SK-N-SH (cell line): ENCODE data around the gene MYBPC3. TPM values are rescaled to one million over a fixed set of nuclear protein-coding genes. Genes with fewer than 3 reads are reported as not detected.

Experiments used
- CTCF ChIA-PET: fragments of 300-600, 350-600 bp; formaldehyde crosslinking; extraction: SDS; loops from one replicate; lab custom pipeline; 2021; lab: Yijun Ruan, JAX
- POLR2A ChIA-PET: fragments of 350-600 bp; sonication (Branson Sonifier 250); formaldehyde crosslinking; extraction: SDS; loops from one replicate; lab custom pipeline; 2020; ENCODE audit warnings: antibody characterized with exemption, inconsistent platforms; lab: Yijun Ruan, JAX
- DNase-seq: peaks from one replicate; pipeline ENCODE4 v3.0.0; 2012
- H2AFZ ChIP-seq: fragments of 200-600 bp; sonication (generic); 2 replicates; pipeline ENCODE4 v1.8.1; 2016; ENCODE audit warnings: antibody characterized with exemption, mild to moderate bottlenecking, low read depth
- H3F3A ChIP-seq: fragments of 200-600 bp; sonication (generic); replicated peaks from 2 replicates; pipeline ENCODE3; 2016; ENCODE audit warnings: antibody characterized with exemption, mild to moderate bottlenecking; ENCODE audit not compliant: insufficient read depth
- H3K27ac ChIP-seq, 2 experiments: fragments of 200-500 bp in 1 of 2; fragments of 200-600 bp in 1 of 2; sonication (Bioruptor generic) in 1 of 2; sonication (generic), shearing (Covaris generic) in 1 of 2; 2 replicates each; pipeline versions ENCODE4 v1.5.1 to v1.6.1; 2014 to 2016; ENCODE audit warnings: low read depth in 2 of 2, inconsistent platforms in 1 of 2, low read length in 1 of 2, mild to moderate bottlenecking in 1 of 2, mixed read lengths in 1 of 2
- H3K27me3 ChIP-seq: fragments of 200-600 bp; sonication (generic), shearing (Covaris generic); 2 replicates; pipeline ENCODE4 v1.6.1; 2016; ENCODE audit warnings: mixed run types; ENCODE audit not compliant: insufficient read depth
- H3K36me3 ChIP-seq, 2 experiments: fragments of 200-500 bp in 1 of 2; fragments of 200-600 bp in 1 of 2; sonication (Bioruptor generic) in 1 of 2; sonication (generic) in 1 of 2; replicated peaks in 1 of 2; 2 replicates each; pipeline versions ENCODE3 to v1.5.1; 2014 to 2016; ENCODE audit warnings: low read length in 1 of 2, mild to moderate bottlenecking in 1 of 2; ENCODE audit not compliant: insufficient read depth in 2 of 2, control insufficient read depth in 1 of 2
- H3K4me1 ChIP-seq, 2 experiments: fragments of 200-500 bp in 1 of 2; fragments of 200-600 bp in 1 of 2; sonication (Bioruptor generic) in 1 of 2; sonication (generic), shearing (Covaris generic) in 1 of 2; 2 replicates each; pipeline versions ENCODE4 v1.5.1 to v1.6.1; 2014 to 2016; ENCODE audit warnings: low read depth in 1 of 2, low read length in 1 of 2, mixed run types in 1 of 2; ENCODE audit not compliant: insufficient read depth in 2 of 2, control insufficient read depth in 1 of 2
- H3K4me2 ChIP-seq: fragments of 200-600 bp; sonication (generic), shearing (Covaris generic); 2 replicates; pipeline ENCODE4 v1.6.1; 2017; ENCODE audit warnings: mixed run types
- H3K4me3 ChIP-seq, 2 experiments: fragments of 200-500 bp in 1 of 2; fragments of 200-600 bp in 1 of 2; sonication (Bioruptor generic) in 1 of 2; sonication (generic), shearing (Covaris generic) in 1 of 2; 2 replicates each; pipeline versions ENCODE4 v1.5.1 to v1.8.1; 2014 to 2016; ENCODE audit warnings: low read depth in 2 of 2, inconsistent platforms in 1 of 2, low read length in 1 of 2, mild to moderate bottlenecking in 1 of 2, mixed read lengths in 1 of 2, moderate library complexity in 1 of 2
- H3K79me2 ChIP-seq: fragments of 200-600 bp; sonication (generic); 2 replicates; pipeline ENCODE4 v1.8.1; 2017; ENCODE audit warnings: mild to moderate bottlenecking; ENCODE audit not compliant: insufficient read depth
- H3K9ac ChIP-seq: fragments of 200-600 bp; sonication (generic); 2 replicates; pipeline ENCODE4 v1.6.1; 2017; ENCODE audit warnings: mixed run types
- H3K9me2 ChIP-seq: fragments of 200-600 bp; sonication (generic); 2 replicates; pipeline ENCODE4 v1.6.1; 2017; ENCODE audit warnings: mixed run types
- H3K9me3 ChIP-seq: fragments of 200-600 bp; sonication (generic); 2 replicates; pipeline ENCODE4 v1.6.1; 2017; ENCODE audit warnings: mixed run types, mild to moderate bottlenecking, moderate library complexity
- H4K20me1 ChIP-seq: fragments of 200-600 bp; sonication (generic); 2 replicates; pipeline ENCODE4 v1.6.1; 2017; ENCODE audit warnings: mild to moderate bottlenecking, mixed run types; ENCODE audit not compliant: insufficient read depth
- CHD2 ChIP-seq: fragments of 150-350 bp; IDR thresholded peaks from 2 replicates; pipeline ENCODE4 v1.6.1; 2018; ENCODE audit warnings: low read length; ENCODE audit not compliant: partially characterized antibody
- CTCF ChIP-seq: fragments of 200-600 bp; sonication (generic); IDR thresholded peaks from 2 replicates; pipeline ENCODE4 v1.6.1; 2017; ENCODE audit warnings: antibody characterized with exemption, mild to moderate bottlenecking, moderate library complexity
- ELF1 ChIP-seq: IDR thresholded peaks from 2 replicates; pipeline ENCODE4 v1.4.0; 2012
- EZH2phosphoT487 ChIP-seq: fragments of 200-600 bp; sonication (generic); IDR thresholded peaks from 2 replicates; pipeline ENCODE4 v1.6.1; 2017; ENCODE audit warnings: low read depth, mixed run types, mild to moderate bottlenecking, antibody characterized with exemption, moderate library complexity, borderline replicate concordance
- FOXM1 ChIP-seq: IDR thresholded peaks from 2 replicates; pipeline ENCODE4 v1.4.0; 2012; ENCODE audit warnings: low read depth, mild to moderate bottlenecking
- GATA2 ChIP-seq: sonication (generic); formaldehyde crosslinking; IDR thresholded peaks from 2 replicates; pipeline ENCODE4 v1.5.0; 2020; ENCODE audit warnings: mild to moderate bottlenecking, missing genetic modification reagents
- MAX ChIP-seq: IDR thresholded peaks from 2 replicates; pipeline ENCODE4 v1.4.0; 2012; ENCODE audit warnings: low read depth
- NFIC ChIP-seq: IDR thresholded peaks from 2 replicates; pipeline ENCODE4 v1.4.0; 2012; ENCODE audit warnings: borderline replicate concordance
- PBX3 ChIP-seq: IDR thresholded peaks from 2 replicates; pipeline ENCODE4; 2012
- POLR2AphosphoS5 ChIP-seq: IDR thresholded peaks from 2 replicates; pipeline ENCODE4 v1.6.1; 2012; ENCODE audit warnings: low read depth, low read length
- RAD21 ChIP-seq: IDR thresholded peaks from 2 replicates; pipeline ENCODE4 v1.6.1; 2012; ENCODE audit warnings: mild to moderate bottlenecking, low read length
- TAF1 ChIP-seq: IDR thresholded peaks from 2 replicates; pipeline ENCODE4 v1.6.1; 2012; ENCODE audit warnings: low read depth, mild to moderate bottlenecking, low read length, moderate library complexity, borderline replicate concordance
- YY1 ChIP-seq: IDR thresholded peaks from 2 replicates; pipeline ENCODE4 v1.4.0; 2012; ENCODE audit warnings: low read depth, mild to moderate bottlenecking
- ZBTB33 ChIP-seq: IDR thresholded peaks from 2 replicates; pipeline ENCODE4 v1.4.0; 2012; ENCODE audit warnings: low read depth, borderline replicate concordance
- WGBS: methylation state at CpG from one replicate; pipeline ENCODE4 v1.1.6; 2017; ENCODE audit warnings: low lambda C conversion rate; 5-methylcytosine and 5-hydroxymethylcytosine counted together
- polyA plus RNA-seq, 3 experiments: library from polyadenylated mRNA; depleted of rRNA; stranded (reverse); fragments of >200 nt; gene quantifications; 2 replicates each; pipeline ENCODE4 v1.2.3, GENCODE V29; 2012

The MYBPC3 gene
- polyA plus RNA-seq, 1 of the 3 experiments (the other 2 are of a cell fraction) = not detected

- Histone ChIP-seq H4K20me1 (no peaks in the 10 kb centered on the region), H3K4me3 (no peak overlapping the region), H3K9me3 (no peaks in the 10 kb centered on the region), H3K27ac (no peak overlapping the region), H2AFZ (no peak overlapping the region), H3K27me3 (no peaks in the 10 kb centered on the region), H3K4me1 (no peaks in the 10 kb centered on the region), H3K9ac (no peak overlapping the region), H3K79me2 (no peaks in the 10 kb centered on the region), H3K9me2 (no peaks in the 10 kb centered on the region), H3F3A (no peaks in the 10 kb centered on the region), H3K36me3 (peaks cover 11 to 43% of the 10 kb centered on the region in 2 experiments), H3K4me2 (no peak overlapping the region)
- TF ChIP-seq ZBTB33 (no peak), MAX (no peak), CTCF (no peak), FOXM1 (no peak), YY1 (no peak), RAD21 (no peak), PBX3 (no peak)
- ChIA-PET CTCF (interaction anchor here (1.1 kb wide), 1 partner anchor 202 kb away, joined by 4 read pairs; no protein-coding TSS in a partner anchor), POLR2A (no interaction called here)
- WGBS = 83% methylated on average over 15 of the region's 15 CpGs
- no peak for DNase-seq
Observed at GRCh38 chr11:47325271-47326041, 27.0 kb downstream of the MYBPC3 start.

- Histone ChIP-seq H3K4me1 (no peaks in the 10 kb centered on the region), H3F3A (no peaks in the 10 kb centered on the region), H3K36me3 (peaks cover 16 to 43% of the 10 kb centered on the region in 2 experiments), H3K9ac (no peak overlapping the region), H3K4me2 (no peak overlapping the region), H3K27ac (no peak overlapping the region), H3K9me3 (no peaks in the 10 kb centered on the region), H3K9me2 (no peaks in the 10 kb centered on the region), H4K20me1 (no peaks in the 10 kb centered on the region), H2AFZ (no peak overlapping the region), H3K27me3 (no peaks in the 10 kb centered on the region), H3K4me3 (no peak overlapping the region), H3K79me2 (no peaks in the 10 kb centered on the region)
- ChIA-PET POLR2A (no interaction called here), CTCF (interaction anchor here (1.1 kb wide), 1 partner anchor 201 kb away, joined by 4 read pairs; no protein-coding TSS in a partner anchor)
- no peak for DNase-seq
- WGBS = 90% methylated on average over 12 of the region's 12 CpGs
- TF ChIP-seq GATA2 (CRISPR knock-in tag) (no peak), CHD2 (no peak), TAF1 (no peak), NFIC (no peak), RAD21 (no peak), EZH2phosphoT487 (no peak), POLR2AphosphoS5 (no peak), ELF1 (no peak)
Observed at GRCh38 chr11:47324520-47324919, 28.0 kb downstream of the MYBPC3 start.
